GM12878 (cell line): ENCODE measurements around the gene ATAD2B. TPM values are rescaled to one million over a fixed set of nuclear protein-coding genes. Genes with fewer than 3 reads are reported as not detected.

Experiments used
- ATAC-seq: fragments of 200-7000 bp; cut with Tn5 transposase; 3 replicates; pipeline ENCODE4 v1.9.1; 2020; ENCODE audit warnings: mild to moderate bottlenecking, moderate library complexity
- BruUV-seq: library from RNA; stranded (reverse); fragments of 400-500 nt; replicated peaks from 2 replicates; lab custom pipeline; 2021; lab: Mats Ljungman, UMichigan
- CTCF ChIA-PET: fragments of 300-600 bp; sonication (Branson Sonifier 250); formaldehyde crosslinking; extraction: SDS; loops from one replicate; lab custom pipeline; 2021; ENCODE audit warnings: inconsistent platforms; lab: Yijun Ruan, JAX
- POLR2A ChIA-PET: fragments of 350-600 bp; formaldehyde crosslinking; extraction: SDS; loops from one replicate; lab custom pipeline; 2021; ENCODE audit warnings: inconsistent platforms; lab: Charles Lee
- RAD21 ChIA-PET: fragments of 300-600 bp; sonication (Branson Sonifier 250); formaldehyde crosslinking; loops from one replicate; lab custom pipeline; 2023; ENCODE audit warnings: antibody characterized with exemption; ENCODE audit not compliant: unreplicated experiment; lab: Charles Lee
- SMC1A ChIA-PET: fragments of 300-600 bp; sonication (Branson Sonifier 250); formaldehyde crosslinking; loops from one replicate; lab custom pipeline; 2023; ENCODE audit not compliant: unreplicated experiment, uncharacterized antibody; lab: Charles Lee
- DNase-seq: peaks from one replicate; pipeline ENCODE4 v3.0.0-alpha.2; 2011; ENCODE audit warnings: low read depth, low spot score
- FAIRE-seq: peaks from 3 replicates; lab custom pipeline; 2011; peaks lifted over from hg19 to GRCh38; lab: Jason Lieb, UNC
- H2AFZ ChIP-seq: 2 replicates; pipeline ENCODE4 v1.6.0; 2011; ENCODE audit warnings: low read depth, low read length, control low read depth; ENCODE audit not compliant: control insufficient read depth
- H3K27ac ChIP-seq: 2 replicates; pipeline ENCODE4 v1.5.1; 2011; ENCODE audit warnings: control low read depth; ENCODE audit not compliant: control insufficient read depth, insufficient read depth
- H3K27me3 ChIP-seq, 2 experiments: replicated peaks in 1 of 2; 2 replicates each; pipeline versions ENCODE4 v1.6.0 to v1.6.1; 2011; ENCODE audit warnings: low read length in 1 of 2; ENCODE audit not compliant: control insufficient read depth in 2 of 2, insufficient read depth in 2 of 2
- H3K36me3 ChIP-seq, 2 experiments: 2 replicates each; pipeline ENCODE4 v1.5.1; 2011; ENCODE audit warnings: low read length in 1 of 2; ENCODE audit not compliant: control insufficient read depth in 2 of 2, insufficient read depth in 2 of 2
- H3K4me1 ChIP-seq: 2 replicates; pipeline ENCODE4 v1.6.1; 2011; ENCODE audit warnings: mild to moderate bottlenecking, low read length, moderate library complexity, mixed read lengths; ENCODE audit not compliant: control insufficient read depth, insufficient read depth
- H3K4me2 ChIP-seq: 2 replicates; pipeline ENCODE4 v1.6.0; 2011; ENCODE audit warnings: control low read depth; ENCODE audit not compliant: control insufficient read depth, insufficient read depth
- H3K4me3 ChIP-seq: fragments of 200-600 bp; sonication (generic); 2 replicates; pipeline ENCODE4 v1.5.1; 2016
- H3K79me2 ChIP-seq: 2 replicates; pipeline ENCODE4 v1.6.0; 2011; ENCODE audit warnings: low read length; ENCODE audit not compliant: control insufficient read depth, insufficient read depth
- H3K9ac ChIP-seq: 2 replicates; pipeline ENCODE4 v1.8.0; 2011; ENCODE audit warnings: low read length, control low read depth, mixed read lengths; ENCODE audit not compliant: control insufficient read depth, insufficient read depth
- H3K9me3 ChIP-seq: replicated peaks from 3 replicates; pipeline ENCODE4 v1.5.1; 2011; ENCODE audit warnings: mild to moderate bottlenecking, low read length; ENCODE audit not compliant: control insufficient read depth, insufficient read depth
- H4K20me1 ChIP-seq: 2 replicates; pipeline ENCODE4 v1.6.0; 2011; ENCODE audit not compliant: control insufficient read depth, insufficient read depth
- BACH1 ChIP-seq: fragments of 450-650 bp; IDR thresholded peaks from 2 replicates; pipeline ENCODE4 v1.6.1; 2017; ENCODE audit warnings: mild to moderate bottlenecking, borderline replicate concordance
- CREB1 ChIP-seq: IDR thresholded peaks from 2 replicates; pipeline ENCODE4 v1.6.1; 2012; ENCODE audit warnings: low read depth, mild to moderate bottlenecking, inconsistent platforms
- CREM ChIP-seq: IDR thresholded peaks from 2 replicates; pipeline ENCODE4 v1.6.1; 2014; ENCODE audit warnings: antibody characterized with exemption, low read depth
- HDGF ChIP-seq: fragments of 450-650 bp; IDR thresholded peaks from 2 replicates; pipeline ENCODE4 v1.6.1; 2016; ENCODE audit warnings: antibody characterized with exemption
- IKZF1 ChIP-seq: fragments of 450-650 bp; conservative IDR thresholded peaks from 2 replicates; pipeline ENCODE4 v1.6.1; 2017; ENCODE audit warnings: antibody characterized with exemption, mild to moderate bottlenecking
- NR2F1 ChIP-seq: fragments of 450-650 bp; conservative IDR thresholded peaks from 2 replicates; pipeline ENCODE4 v1.6.1; 2017; ENCODE audit warnings: mild to moderate bottlenecking
- PBX3 ChIP-seq: IDR thresholded peaks from 2 replicates; pipeline ENCODE4 v1.6.1; 2011; ENCODE audit warnings: mild to moderate bottlenecking, low read depth, low read length, moderate library complexity; ENCODE audit not compliant: insufficient replicate concordance
- PML ChIP-seq: IDR thresholded peaks from 2 replicates; pipeline ENCODE4 v1.6.1; 2012; ENCODE audit warnings: low read length, inconsistent platforms
- POLR2AphosphoS2 ChIP-seq: IDR thresholded peaks from 2 replicates; pipeline ENCODE4 v1.6.1; 2011; ENCODE audit warnings: low read depth, mild to moderate bottlenecking, low read length, improper control_type of control experiment, moderate library complexity
- SPI1 ChIP-seq: IDR thresholded peaks from 2 replicates; pipeline ENCODE4 v1.6.1; 2011; ENCODE audit warnings: low read depth, mild to moderate bottlenecking, low read length, moderate library complexity, borderline replicate concordance; ENCODE audit not compliant: insufficient read depth
- SREBF2 ChIP-seq: IDR thresholded peaks from 2 replicates; pipeline ENCODE4 v1.6.1; 2012; ENCODE audit warnings: mild to moderate bottlenecking, low read length
- TARDBP ChIP-seq: IDR thresholded peaks from 2 replicates; pipeline ENCODE4 v1.6.1; 2016; ENCODE audit warnings: borderline replicate concordance
- YY1 ChIP-seq: IDR thresholded peaks from 2 replicates; pipeline ENCODE4 v1.6.1; 2011; ENCODE audit warnings: low read depth, mild to moderate bottlenecking, low read length
- ZNF622 ChIP-seq: fragments of 450-650 bp; IDR thresholded peaks from 2 replicates; pipeline ENCODE4 v1.6.1; 2017; ENCODE audit warnings: mild to moderate bottlenecking, inconsistent platforms
- WGBS: methylation state at CpG from one replicate; pipeline ENCODE4 v1.1.6; 2016; ENCODE audit warnings: low lambda C conversion rate; ENCODE audit not compliant: insufficient replicate concordance, insufficient coverage; ENCODE audit errors: missing lambda C conversion rate; 5-methylcytosine and 5-hydroxymethylcytosine counted together
- in situ Hi-C: fragments of 300-500 bp; cut with MboI; formaldehyde crosslinking; loops from 9 replicates; pipeline ENCODE4 v1.14.3; 2018; ENCODE audit warnings: mixed read lengths
- intact Hi-C: fragments of 100-400 bp; cut with micrococcal nuclease; formaldehyde crosslinking; loops from one replicate; pipeline ENCODE4 v1.14.2; 2022; ENCODE audit not compliant: unreplicated experiment
- polyA plus RNA-seq, 11 experiments: library from polyadenylated mRNA; depleted of rRNA in 4 of 11; unstranded in 6 of 11; stranded (reverse) in 5 of 11; fragments of >200 nt; fragmentation: Nextera tagmentation in 4 of 11; fragmentation: Illumina TruSeq in 1 of 11; extraction: Ambion mirVana in 4 of 11; extraction: Trizol in 1 of 11; gene quantifications; 1 replicate in 1 of 11; 2 replicates in 10 of 11; pipeline versions ENCODE4 v1.2.1 to v1.2.3, GENCODE V29; 2011 to 2016; ENCODE audit warnings: inconsistent platforms in 2 of 11, missing spikeins in 2 of 11, low read depth in 1 of 11
- total RNA-seq, 4 experiments: library from RNA; depleted of rRNA in 3 of 4; stranded (reverse); fragments of >200 nt in 3 of 4; fragmentation: Illumina TruSeq in 1 of 4; extraction: Trizol in 1 of 4; gene quantifications; 2 replicates each; pipeline versions ENCODE4 v1.2.1 to v1.2.3, GENCODE V29; 2013 to 2021
- TF ChIP-seq, protein P1 (sequence below): IDR thresholded peaks from 2 replicates; pipeline ENCODE4 v1.6.1; 2012; ENCODE audit warnings: improper control_type of control experiment, low read depth, low read length; ENCODE audit not compliant: insufficient replicate concordance

The ATAD2B gene
- total and polyA plus RNA-seq, 10 of the 15 experiments (the other 5 are each of a cell fraction or from before 2014, with no cell fraction given), result 3.6 to 29.9 (median 16.8) TPM

- H2AFZ ChIP-seq, result no peak overlapping the region
- DNase-seq (no peak), FAIRE-seq (no peak), ATAC-seq (no peak)
- H3K27ac ChIP-seq, result no peak overlapping the region
- BruUV-seq, result no TSS peak
- ChIA-PET POLR2A (interaction anchor here (0.7 kb wide), 1 partner anchor 21 kb away, joined by 9 read pairs; no protein-coding TSS in a partner anchor), RAD21 (interaction anchor here (0.7 kb wide), 1 partner anchor 395 kb away, joined by 4 read pairs; no protein-coding TSS in a partner anchor), CTCF (no interaction called here), SMC1A (interaction anchor here (1.2 kb wide), 1 partner anchor 21 kb away, joined by 3 read pairs; no protein-coding TSS in a partner anchor)
- peak overlapping the region; percentile 26 for H3K4me3 ChIP-seq
- H4K20me1 ChIP-seq, result no peaks in the 10 kb centered on the region
- H3K4me1 ChIP-seq, result no peaks in the 10 kb centered on the region
- in situ Hi-C loops (no loop called here), intact Hi-C loops (no loop called here)
- H3K9ac ChIP-seq, result no peak overlapping the region
- WGBS, result 99% methylated on average over 6 of the region's 6 CpGs
- no peak overlapping the region for H3K4me2 ChIP-seq
- no peaks in the 10 kb centered on the region for H3K27me3 ChIP-seq
- peaks cover 23% of the 10 kb centered on the region for H3K79me2 ChIP-seq
- H3K9me3 ChIP-seq, result no peaks in the 10 kb centered on the region
- no peaks in the 10 kb centered on the region for H3K36me3 ChIP-seq
- TF ChIP-seq IKZF1 (no peak), POLR2AphosphoS2 (no peak), ZNF622 (no peak), NR2F1 (no peak), CREB1 (no peak), SPI1 (no peak), CREM (no peak), SREBF2 (no peak), BACH1 (no peak), HDGF (no peak), PML (no peak), PBX3 (no peak), TARDBP (no peak), YY1 (no peak)
- TF ChIP-seq, protein P1, sequence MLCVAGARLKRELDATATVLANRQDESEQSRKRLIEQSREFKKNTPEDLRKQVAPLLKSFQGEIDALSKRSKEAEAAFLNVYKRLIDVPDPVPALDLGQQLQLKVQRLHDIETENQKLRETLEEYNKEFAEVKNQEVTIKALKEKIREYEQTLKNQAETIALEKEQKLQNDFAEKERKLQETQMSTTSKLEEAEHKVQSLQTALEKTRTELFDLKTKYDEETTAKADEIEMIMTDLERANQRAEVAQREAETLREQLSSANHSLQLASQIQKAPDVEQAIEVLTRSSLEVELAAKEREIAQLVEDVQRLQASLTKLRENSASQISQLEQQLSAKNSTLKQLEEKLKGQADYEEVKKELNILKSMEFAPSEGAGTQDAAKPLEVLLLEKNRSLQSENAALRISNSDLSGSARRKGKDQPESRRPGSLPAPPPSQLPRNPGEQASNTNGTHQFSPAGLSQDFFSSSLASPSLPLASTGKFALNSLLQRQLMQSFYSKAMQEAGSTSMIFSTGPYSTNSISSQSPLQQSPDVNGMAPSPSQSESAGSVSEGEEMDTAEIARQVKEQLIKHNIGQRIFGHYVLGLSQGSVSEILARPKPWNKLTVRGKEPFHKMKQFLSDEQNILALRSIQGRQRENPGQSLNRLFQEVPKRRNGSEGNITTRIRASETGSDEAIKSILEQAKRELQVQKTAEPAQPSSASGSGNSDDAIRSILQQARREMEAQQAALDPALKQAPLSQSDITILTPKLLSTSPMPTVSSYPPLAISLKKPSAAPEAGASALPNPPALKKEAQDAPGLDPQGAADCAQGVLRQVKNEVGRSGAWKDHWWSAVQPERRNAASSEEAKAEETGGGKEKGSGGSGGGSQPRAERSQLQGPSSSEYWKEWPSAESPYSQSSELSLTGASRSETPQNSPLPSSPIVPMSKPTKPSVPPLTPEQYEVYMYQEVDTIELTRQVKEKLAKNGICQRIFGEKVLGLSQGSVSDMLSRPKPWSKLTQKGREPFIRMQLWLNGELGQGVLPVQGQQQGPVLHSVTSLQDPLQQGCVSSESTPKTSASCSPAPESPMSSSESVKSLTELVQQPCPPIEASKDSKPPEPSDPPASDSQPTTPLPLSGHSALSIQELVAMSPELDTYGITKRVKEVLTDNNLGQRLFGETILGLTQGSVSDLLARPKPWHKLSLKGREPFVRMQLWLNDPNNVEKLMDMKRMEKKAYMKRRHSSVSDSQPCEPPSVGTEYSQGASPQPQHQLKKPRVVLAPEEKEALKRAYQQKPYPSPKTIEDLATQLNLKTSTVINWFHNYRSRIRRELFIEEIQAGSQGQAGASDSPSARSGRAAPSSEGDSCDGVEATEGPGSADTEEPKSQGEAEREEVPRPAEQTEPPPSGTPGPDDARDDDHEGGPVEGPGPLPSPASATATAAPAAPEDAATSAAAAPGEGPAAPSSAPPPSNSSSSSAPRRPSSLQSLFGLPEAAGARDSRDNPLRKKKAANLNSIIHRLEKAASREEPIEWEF, result no peak
Measured at GRCh38 chr2:23954325-23955014, 27.5 kb upstream of the ATAD2B start.
